Adrenal gland (tissue), 12 donors: ENCODE measurements around the gene MYF6. TPM values are rescaled to one million over a fixed set of nuclear protein-coding genes. Genes with fewer than 3 reads are reported as not detected.

ENCODE experiments used
- DNase-seq, 7 donors: peaks; one replicate each; pipeline ENCODE4 v3.0.0-alpha.2; 2019 to 2020
- H3K27ac ChIP-seq, 5 donors: fragments of 200-600 bp; sonication (generic) in 4 of 5; 1 replicate in 3 of 5; 2 replicates in 2 of 5; pipeline versions ENCODE4 v1.5.1 to v1.8.0; 2016 to 2020; ENCODE audit warnings: mild to moderate bottlenecking in 1 of 5
- H3K27me3 ChIP-seq: fragments of 200-600 bp; 2 replicates; pipeline ENCODE4 v1.8.0; 2021
- H3K36me3 ChIP-seq, 2 donors: fragments of 200-600 bp; replicated peaks in 1 of 2; 1 replicate in 1 of 2; 2 replicates in 1 of 2; pipeline versions ENCODE4 v1.5.1 to v1.8.0; 2018 to 2022
- H3K4me1 ChIP-seq, 2 donors: fragments of 200-600 bp; replicated peaks in 1 of 2; 1 replicate in 1 of 2; 2 replicates in 1 of 2; pipeline versions ENCODE4 v1.5.1 to v1.8.0; 2018 to 2021
- H3K4me3 ChIP-seq, 4 donors: fragments of 200-600 bp; sonication (generic) in 3 of 4; one replicate each; pipeline ENCODE4 v1.5.1; 2016 to 2018
- H3K9me3 ChIP-seq, 3 donors: fragments of 200-600 bp; sonication (generic) in 1 of 3; replicated peaks in 1 of 3; 1 replicate in 2 of 3; 2 replicates in 1 of 3; pipeline versions ENCODE4 v1.5.1 to v1.8.0; 2016 to 2021
- POLR2A ChIP-seq, 2 donors: fragments of 450-650 bp; IDR thresholded peaks; one replicate each; pipeline ENCODE4 v1.6.1; 2017; ENCODE audit warnings: antibody characterized with exemption in 2 of 2, mild to moderate bottlenecking in 2 of 2, moderate library complexity in 1 of 2
- WGBS, 4 donors: extraction: QIAGEN DNeasy Blood & Tissue Kit in 2 of 4; methylation state at CpG; one replicate each; pipeline versions ENCODE4 v1.1.5 to v1.1.7; 2013 to 2017; 5-methylcytosine and 5-hydroxymethylcytosine counted together
- intact Hi-C, 2 donors: fragments of 100-400 bp; cut with DNase I; formaldehyde crosslinking; loops; one replicate each; pipeline versions ENCODE4 v1.14.1 to v1.15.0; 2022 to 2023
- polyA plus RNA-seq, 3 donors: library from polyadenylated mRNA; stranded (reverse); fragments of 200-250 nt in 2 of 3; fragments of 350-450 nt in 1 of 3; fragmentation: Illumina TruSeq in 1 of 3; extraction: RNeasy Lipid Tissue Mini Kit (QIAGEN cat#74804) in 1 of 3; gene quantifications; one replicate each; pipeline ENCODE4 v1.2.3, GENCODE V29; 2013 to 2014
- total RNA-seq, 9 donors: library from RNA; depleted of rRNA in 4 of 9; stranded (reverse); fragments of >200 nt in 4 of 9; fragments of 120-200 nt in 1 of 9; fragmentation: NEBNext Ultra II Directional in 1 of 9; extraction: Animal tissue kit (Norgen Biotek cat#: 25700) in 1 of 9; gene quantifications; one replicate each; pipeline versions ENCODE4 v1.1.0 to v1.2.4, GENCODE V29; 2013 to 2023
- TF ChIP-seq, protein P1 (sequence below), 6 experiments: fragments of 450-650 bp in 4 of 6; fragments of 200-600 bp in 2 of 6; sonication (generic) in 1 of 6; IDR thresholded peaks; 1 replicate in 5 of 6; 2 replicates in 1 of 6; pipeline versions ENCODE4 v1.5.1 to v1.8.0; 2016 to 2021; ENCODE audit warnings: antibody characterized with exemption in 6 of 6, mild to moderate bottlenecking in 2 of 6, moderate library complexity in 1 of 6
- donor health status: healthy with polysubstance abuse.
- donor health status: Bipolar disorder and iron deficiency.
- donor health status: DM: yes; HTN: yes; CAD: no.
- donor health status: DM: no; HTN: no; CAD: no.
- donor health status: DM: no; HTN: no; CAD: no.
- donor health status: DM: yes; HTN: yes; CAD: no.

Gene MYF6
- total and polyA plus RNA-seq, 12 donors = 0.10 to 0.51 TPM; not detected in 10

- H3K9me3 ChIP-seq = no peaks in the 10 kb centered on the region
- no peak overlapping the region for H3K4me3 ChIP-seq
- 61 to 72% (median 67%) methylated on average over 4 of the region's 4 CpGs for WGBS, 4 donors
- no peaks in the 10 kb centered on the region for H3K4me1 ChIP-seq
- intact Hi-C loops = no loop called here
- H3K27ac ChIP-seq = no peak overlapping the region
- no peak for DNase-seq
- H3K36me3 ChIP-seq = no peaks in the 10 kb centered on the region
- peaks cover 19% of the 10 kb centered on the region for H3K27me3 ChIP-seq
- TF ChIP-seq POLR2A (IDR thresholded peaks at IDR 0.05) = no peak
- TF ChIP-seq, protein P1, sequence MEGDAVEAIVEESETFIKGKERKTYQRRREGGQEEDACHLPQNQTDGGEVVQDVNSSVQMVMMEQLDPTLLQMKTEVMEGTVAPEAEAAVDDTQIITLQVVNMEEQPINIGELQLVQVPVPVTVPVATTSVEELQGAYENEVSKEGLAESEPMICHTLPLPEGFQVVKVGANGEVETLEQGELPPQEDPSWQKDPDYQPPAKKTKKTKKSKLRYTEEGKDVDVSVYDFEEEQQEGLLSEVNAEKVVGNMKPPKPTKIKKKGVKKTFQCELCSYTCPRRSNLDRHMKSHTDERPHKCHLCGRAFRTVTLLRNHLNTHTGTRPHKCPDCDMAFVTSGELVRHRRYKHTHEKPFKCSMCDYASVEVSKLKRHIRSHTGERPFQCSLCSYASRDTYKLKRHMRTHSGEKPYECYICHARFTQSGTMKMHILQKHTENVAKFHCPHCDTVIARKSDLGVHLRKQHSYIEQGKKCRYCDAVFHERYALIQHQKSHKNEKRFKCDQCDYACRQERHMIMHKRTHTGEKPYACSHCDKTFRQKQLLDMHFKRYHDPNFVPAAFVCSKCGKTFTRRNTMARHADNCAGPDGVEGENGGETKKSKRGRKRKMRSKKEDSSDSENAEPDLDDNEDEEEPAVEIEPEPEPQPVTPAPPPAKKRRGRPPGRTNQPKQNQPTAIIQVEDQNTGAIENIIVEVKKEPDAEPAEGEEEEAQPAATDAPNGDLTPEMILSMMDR (IDR thresholded peaks at IDR 0.05) = no peak
These were observed 10.4 kb downstream of the MYF6 start for GRCh38 chr12:80717856-80718255.

GRCh38 chr12:80720516-80720915, 13.1 kb downstream of the MYF6 start:
- intact Hi-C loops = no loop called here

GRCh38 chr12:80721326-80721725, 13.9 kb downstream of the MYF6 start:
- Histone ChIP-seq H3K36me3 (no peaks in the 10 kb centered on the region), H3K4me1 (no peaks in the 10 kb centered on the region), H3K9me3 (no peaks in the 10 kb centered on the region), H3K4me3 (no peak overlapping the region), H3K27me3 (no peaks in the 10 kb centered on the region), H3K27ac (no peak overlapping the region)
- TF ChIP-seq POLR2A (IDR thresholded peaks at IDR 0.05) = no peak
- TF ChIP-seq, protein P1 (IDR thresholded peaks at IDR 0.05) = no peak
- WGBS, 4 donors = 60 to 76% (median 69%) methylated on average over 3 of the region's 3 CpGs
- no peak for DNase-seq
- intact Hi-C loops = no loop called here

More at GRCh38 chr12:80720516-80720915, 13.1 kb downstream of the MYF6 start:
- Histone ChIP-seq H3K9me3 (no peaks in the 10 kb centered on the region), H3K4me3 (no peak overlapping the region), H3K27me3 (peaks cover 5% of the 10 kb centered on the region), H3K27ac (no peak overlapping the region), H3K36me3 (no peaks in the 10 kb centered on the region), H3K4me1 (no peaks in the 10 kb centered on the region)
- TF ChIP-seq POLR2A (IDR thresholded peaks at IDR 0.05) = no peak
- TF ChIP-seq, protein P1 (IDR thresholded peaks at IDR 0.05) = no peak
- DNase-seq = no peak
- WGBS, 4 donors = 60 to 88% (median 78%) methylated on average over 1 of the region's 1 CpG

DNA sequence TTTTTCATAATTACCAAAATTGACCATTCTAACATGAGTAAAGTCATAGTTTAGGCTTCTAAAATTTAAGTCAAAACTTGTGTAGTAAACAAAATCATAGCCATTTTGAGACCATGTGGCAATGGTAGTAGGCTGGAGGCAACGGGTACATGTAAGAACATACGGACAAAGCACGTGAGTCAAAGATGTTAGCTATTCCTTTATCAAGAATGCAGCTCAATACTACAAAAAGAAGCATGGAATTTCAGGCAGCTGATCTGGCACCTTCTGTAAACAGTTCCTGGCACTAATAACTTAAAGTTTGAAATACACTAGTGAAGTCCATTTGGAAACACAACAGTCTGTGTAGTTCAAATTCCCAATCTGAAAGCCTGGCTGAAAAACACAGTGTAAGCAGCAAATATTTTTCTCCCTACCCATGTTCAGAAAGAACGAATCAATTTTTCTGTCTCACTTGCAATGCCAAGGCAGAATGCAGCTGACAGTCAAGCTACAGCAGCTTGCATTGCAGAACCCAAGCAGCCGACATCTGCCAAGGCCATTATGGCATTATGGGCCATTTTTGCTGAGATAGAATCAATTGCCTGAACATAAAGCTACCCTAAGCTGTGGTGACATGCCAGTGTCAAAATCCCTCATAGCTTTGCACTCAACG, 38.5 kb downstream of the MYF6 start:
- WGBS, 4 donors = 53 to 67% (median 59%) methylated on average over 6 of the region's 6 CpGs
- H3K27me3 ChIP-seq = no peaks in the 10 kb centered on the region

More for the DNA sequence above, 38.5 kb downstream of the MYF6 start:
- no peak overlapping the region for H3K4me3 ChIP-seq
- H3K36me3 ChIP-seq = no peaks in the 10 kb centered on the region
- TF ChIP-seq, protein P1 (IDR thresholded peaks at IDR 0.05) = no peak
- no peak for TF ChIP-seq POLR2A (IDR thresholded peaks at IDR 0.05)
- intact Hi-C loops = no loop called here
- H3K27ac ChIP-seq = no peak overlapping the region
- H3K4me1 ChIP-seq = no peaks in the 10 kb centered on the region
- DNase-seq = no peak
- no peaks in the 10 kb centered on the region for H3K9me3 ChIP-seq
